Stimulated activated CD4-positive, alpha-beta T cell treated with anti-CD3 and anti-CD28 coated beads, Interleukin-4, amount 100 ng/mL, for 24 hours (primary cell): ENCODE measurements around the gene CLDN20.
"Not testable (repeated sequence)": the region's sequence is repeated elsewhere in the genome, so short reads cannot be mapped to it uniquely, and the experiment has no call there.

Source experiments
- DNase-seq: peaks from one replicate; pipeline ENCODE4 v3.0.0-alpha.2; 2020

CLDN20 gene

GRCh38 chr6:155271145-155271544 is 7.3 kb downstream of the CLDN20 start:
- DNase-seq = no peak

- no peak for DNase-seq
These were observed 8.8 kb downstream of the CLDN20 start for GRCh38 chr6:155272353-155273232.

- no peak for DNase-seq
These were observed 9.6 kb downstream of the CLDN20 start for GRCh38 chr6:155273431-155273830.

- DNase-seq = no peak
These were observed 10.3 kb downstream of the CLDN20 start for GRCh38 chr6:155274106-155274505.

- no peak for DNase-seq
These were observed 10.7 kb downstream of the CLDN20 start for GRCh38 chr6:155274533-155274932.

GRCh38 chr6:155275808-155276480 is 12.1 kb downstream of the CLDN20 start:
- DNase-seq = no peak

GRCh38 chr6:155276638-155277037 is 12.8 kb downstream of the CLDN20 start:
- DNase-seq = no peak

- no peak for DNase-seq
These were observed 14.7 kb downstream of the CLDN20 start for GRCh38 chr6:155278319-155279049.

- no peak for DNase-seq
These were observed 21.0 kb downstream of the CLDN20 start for GRCh38 chr6:155284775-155285174.

- no peak for DNase-seq
These were observed 23.9 kb downstream of the CLDN20 start for GRCh38 chr6:155287762-155288161.

GRCh38 chr6:155290491-155290890 is 26.7 kb downstream of the CLDN20 start:
- no peak for DNase-seq

GRCh38 chr6:155291291-155291690 is 27.5 kb downstream of the CLDN20 start:
- no peak for DNase-seq

- no peak for DNase-seq
These were observed 28.9 kb downstream of the CLDN20 start for GRCh38 chr6:155292711-155293110.

- no peak for DNase-seq
These were observed 33.9 kb downstream of the CLDN20 start for GRCh38 chr6:155297669-155298068.

GRCh38 chr6:155301867-155302266 is 38.1 kb downstream of the CLDN20 start:
- no peak for DNase-seq

GRCh38 chr6:155303361-155303870 is 39.6 kb downstream of the CLDN20 start:
- DNase-seq = no peak

- no peak for DNase-seq
These were observed 43.1 kb downstream of the CLDN20 start for GRCh38 chr6:155306958-155307357.

GRCh38 chr6:155309150-155309549 is 45.3 kb downstream of the CLDN20 start:
- DNase-seq = no peak

- DNase-seq = no peak
These were observed 46.8 kb downstream of the CLDN20 start for GRCh38 chr6:155310596-155310995.

- DNase-seq = no peak
These were observed 47.3 kb downstream of the CLDN20 start for GRCh38 chr6:155311086-155311485.

- no peak for DNase-seq
These were observed 47.8 kb downstream of the CLDN20 start for GRCh38 chr6:155311583-155311982.

GRCh38 chr6:155312950-155313349 is 49.1 kb downstream of the CLDN20 start:
- not testable (repeated sequence) for DNase-seq

GRCh38 chr6:155313602-155314091 is 49.8 kb downstream of the CLDN20 start:
- DNase-seq = peak; percentile 16
